Measurements from ENCODE around the gene CARS1. TPM values are rescaled to one million over a fixed set of nuclear protein-coding genes. Genes with fewer than 3 reads are reported as not detected.
A peak's percentile ranks its signal among the peaks of the same experiment; 100 is the strongest.

The CARS1 gene
- total RNA-seq, 4 donors from 2014 or later, result 37.0 to 61.3 (median 52.3) TPM

DNA sequence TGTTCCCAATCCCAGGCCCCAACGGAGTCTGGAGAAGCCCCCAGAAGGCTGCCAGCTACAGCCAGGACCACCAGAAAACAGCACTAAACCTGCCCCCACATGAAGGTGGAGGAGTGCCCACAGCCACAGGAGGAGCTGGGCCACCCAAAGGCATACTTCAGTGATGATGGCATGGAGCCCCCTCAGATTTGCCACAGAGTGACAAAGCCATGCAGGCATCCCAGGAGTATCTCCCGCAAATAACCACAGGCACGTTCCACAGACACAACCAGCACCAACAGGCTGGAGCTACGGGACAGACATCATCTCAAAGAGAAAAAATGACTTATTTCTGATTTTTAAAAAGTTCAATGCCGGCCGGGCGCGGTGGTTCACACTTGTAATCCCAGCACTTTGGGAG lies 10.6 kb downstream of the CARS1 start:
- Histone ChIP-seq H3K4me3 (no peak overlapping the region), H3K27ac (no peak overlapping the region), H3K27me3 (no peaks in the 10 kb centered on the region), H3K9me3 (no peaks in the 10 kb centered on the region), H3K4me1 (peaks cover 13 to 39% (median 30%) of the 10 kb centered on the region in 4 donors), H3K36me3 (peaks cover 0 to 2% (median 0%) of the 10 kb centered on the region in 4 donors)
- 89 to 100% methylated on average over 3 to 8 of the region's 8 CpGs for WGBS, 2 donors (ENCODE audit: low coverage in 1 of 2)
- in situ Hi-C loops (cut with MboI; ENCODE audit: low pct_ligation_motif_present in 1 of 4, low pct_unique_long_range_greater_than_20kb in 1 of 4, low sequenced_read_pairs in 3 of 4) (loop anchor here in 2 of 4 donors (10.0 to 25.0 kb wide), 2 partner anchors 166 to 168 kb away; partner anchors contain the start of gene MRGPRG (in 2 of the 2)), intact Hi-C loops (cut with DNase I; ENCODE audit: low total_unique reads) (no loop called here)
- DNase-seq, result no peak
- TF ChIP-seq CTCF (IDR thresholded peaks at IDR 0.05), result no peak
- no peak for TF ChIP-seq EP300 (IDR thresholded peaks at IDR 0.05; ENCODE audit: low read depth)
- TF ChIP-seq POLR2AphosphoS5 (IDR thresholded peaks at IDR 0.05), result no peak
- TF ChIP-seq POLR2A (IDR thresholded peaks at IDR 0.05), result no peak

- Histone ChIP-seq H3K27me3 (no peaks in the 10 kb centered on the region), H3K9me3 (no peaks in the 10 kb centered on the region), H3K36me3 (peaks cover 0 to 2% (median under 1%) of the 10 kb centered on the region in 4 donors), H3K27ac (no peak overlapping the region), H3K4me3 (no peak overlapping the region), H3K4me1 (peaks cover 13 to 37% (median 30%) of the 10 kb centered on the region in 4 donors)
- intact Hi-C loops (cut with DNase I; ENCODE audit: low total_unique reads), result no loop called here
- in situ Hi-C loops (cut with MboI; ENCODE audit: low pct_ligation_motif_present in 1 of 4, low pct_unique_long_range_greater_than_20kb in 1 of 4, low sequenced_read_pairs in 3 of 4), result loop anchor here in 2 of 4 donors (10.0 to 25.0 kb wide), 2 partner anchors 166 to 169 kb away; partner anchors contain the start of gene MRGPRG (in 2 of the 2)
- DNase-seq, result no peak
- 87% methylated on average over 12 of the region's 12 CpGs; no CpG with 5 or more reads in 1 of the 2 donors for WGBS, 2 donors (ENCODE audit: low coverage in 1 of 2)
- TF ChIP-seq POLR2AphosphoS5 (IDR thresholded peaks at IDR 0.05), result no peak
- TF ChIP-seq CTCF (IDR thresholded peaks at IDR 0.05), result peak in 1 of 5 experiments; percentile 5
Observed at GRCh38 chr11:3046190-3046589, 11.0 kb downstream of the CARS1 start.

GRCh38 chr11:3044915-3045314 lies 12.3 kb downstream of the CARS1 start:
- intact Hi-C loops (cut with DNase I; ENCODE audit: low total_unique reads) (loop anchor here (1.0 kb wide), 1 partner anchor 28 kb away; no protein-coding TSS in a partner anchor), in situ Hi-C loops (cut with MboI; ENCODE audit: low pct_ligation_motif_present in 1 of 4, low pct_unique_long_range_greater_than_20kb in 1 of 4, low sequenced_read_pairs in 3 of 4) (loop anchor here in 2 of 4 donors (5.0 to 25.0 kb wide), 3 partner anchors 47 to 170 kb away; partner anchors contain the start of gene MRGPRG (in 2 of the 2))
- 92% methylated on average over 12 of the region's 12 CpGs; no CpG with 5 or more reads in 1 of the 2 donors for WGBS, 2 donors (ENCODE audit: low coverage in 1 of 2)
- Histone ChIP-seq H3K4me3 (no peak overlapping the region), H3K27me3 (no peaks in the 10 kb centered on the region), H3K4me1 (peaks cover 6 to 26% (median 21%) of the 10 kb centered on the region in 4 donors), H3K36me3 (peaks cover 0 to 10% (median 4%) of the 10 kb centered on the region in 4 donors), H3K9me3 (no peaks in the 10 kb centered on the region), H3K27ac (no peak overlapping the region)
- no peak for TF ChIP-seq EP300 (IDR thresholded peaks at IDR 0.05; ENCODE audit: low read depth)
- TF ChIP-seq POLR2AphosphoS5 (IDR thresholded peaks at IDR 0.05), result no peak
- no peak for TF ChIP-seq POLR2A (IDR thresholded peaks at IDR 0.05)
- TF ChIP-seq CTCF (IDR thresholded peaks at IDR 0.05), result no peak
- DNase-seq, result no peak

DNA sequence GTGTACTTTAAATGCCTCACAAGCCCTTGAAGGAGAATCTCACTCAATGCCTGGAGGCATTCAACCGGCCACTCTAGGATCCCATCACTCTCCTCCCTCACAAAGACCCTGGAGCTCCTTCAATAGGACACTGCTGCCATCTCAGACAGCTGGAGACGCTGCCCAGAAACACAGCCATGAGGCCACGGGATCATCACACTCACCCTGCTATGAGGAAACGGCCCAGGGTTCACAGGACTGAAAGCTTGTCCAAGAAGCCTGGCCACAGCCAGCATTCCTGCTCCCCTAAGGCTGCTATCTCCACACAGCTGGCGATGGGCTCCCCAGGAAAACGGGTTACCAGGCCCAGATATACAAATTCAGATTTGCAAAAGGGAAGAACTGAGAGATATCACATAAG lies 13.2 kb downstream of the CARS1 start:
- no peak for DNase-seq
- TF ChIP-seq EP300 (IDR thresholded peaks at IDR 0.05; ENCODE audit: low read depth), result no peak
- TF ChIP-seq POLR2A (IDR thresholded peaks at IDR 0.05), result no peak
- TF ChIP-seq CTCF (IDR thresholded peaks at IDR 0.05), result no peak
- Histone ChIP-seq H3K9me3 (no peaks in the 10 kb centered on the region), H3K27me3 (no peaks in the 10 kb centered on the region), H3K27ac (peak overlapping the region; percentile 15 to 71 (median 43)), H3K36me3 (peaks cover 0 to 13% (median 4%) of the 10 kb centered on the region in 4 donors), H3K4me3 (no peak overlapping the region), H3K4me1 (peaks cover 0 to 18% (median 15%) of the 10 kb centered on the region in 4 donors)
- intact Hi-C loops (cut with DNase I; ENCODE audit: low total_unique reads) (no loop called here), in situ Hi-C loops (cut with MboI; ENCODE audit: low pct_ligation_motif_present in 1 of 4, low pct_unique_long_range_greater_than_20kb in 1 of 4, low sequenced_read_pairs in 3 of 4) (loop anchor here in 2 of 4 donors (5.0 to 25.0 kb wide), 3 partner anchors 48 to 171 kb away; partner anchors contain the start of gene MRGPRG (in 2 of the 2))
- 78% methylated on average over 6 of the region's 6 CpGs; no CpG with 5 or more reads in 1 of the 2 donors for WGBS, 2 donors (ENCODE audit: low coverage in 1 of 2)

All from transverse colon (tissue), 4 donors.